ENCODE data around the gene KANSL1.
"Not testable (repeated sequence)": the region's sequence is repeated elsewhere in the genome, so short reads cannot be mapped to it uniquely, and the experiment has no call there.

KANSL1 gene

DNA sequence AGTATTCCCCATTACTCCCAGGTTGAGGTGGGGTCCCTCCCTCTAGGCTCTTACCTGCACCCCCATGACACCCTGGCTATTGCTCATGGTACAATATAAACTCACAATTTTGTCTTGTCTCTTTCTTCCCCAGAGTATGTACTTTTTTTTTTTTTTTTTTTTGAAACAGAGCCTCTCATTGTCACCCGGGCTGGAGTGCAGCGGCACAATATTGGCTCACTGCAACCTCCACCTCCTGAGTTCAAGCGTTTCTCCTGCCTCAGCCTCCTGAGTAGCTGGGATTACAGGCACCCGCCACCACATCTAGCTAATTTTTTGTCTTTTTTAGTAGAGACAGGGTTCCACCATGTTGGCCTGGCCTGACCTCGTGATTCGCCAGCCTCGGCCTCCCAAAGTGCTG is 8.5 kb downstream of the KANSL1 start:
- TF ChIP-seq, protein P1, sequence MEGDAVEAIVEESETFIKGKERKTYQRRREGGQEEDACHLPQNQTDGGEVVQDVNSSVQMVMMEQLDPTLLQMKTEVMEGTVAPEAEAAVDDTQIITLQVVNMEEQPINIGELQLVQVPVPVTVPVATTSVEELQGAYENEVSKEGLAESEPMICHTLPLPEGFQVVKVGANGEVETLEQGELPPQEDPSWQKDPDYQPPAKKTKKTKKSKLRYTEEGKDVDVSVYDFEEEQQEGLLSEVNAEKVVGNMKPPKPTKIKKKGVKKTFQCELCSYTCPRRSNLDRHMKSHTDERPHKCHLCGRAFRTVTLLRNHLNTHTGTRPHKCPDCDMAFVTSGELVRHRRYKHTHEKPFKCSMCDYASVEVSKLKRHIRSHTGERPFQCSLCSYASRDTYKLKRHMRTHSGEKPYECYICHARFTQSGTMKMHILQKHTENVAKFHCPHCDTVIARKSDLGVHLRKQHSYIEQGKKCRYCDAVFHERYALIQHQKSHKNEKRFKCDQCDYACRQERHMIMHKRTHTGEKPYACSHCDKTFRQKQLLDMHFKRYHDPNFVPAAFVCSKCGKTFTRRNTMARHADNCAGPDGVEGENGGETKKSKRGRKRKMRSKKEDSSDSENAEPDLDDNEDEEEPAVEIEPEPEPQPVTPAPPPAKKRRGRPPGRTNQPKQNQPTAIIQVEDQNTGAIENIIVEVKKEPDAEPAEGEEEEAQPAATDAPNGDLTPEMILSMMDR (IDR thresholded peaks at IDR 0.05; ENCODE audit: low read depth, low read length), result no peak
- TF ChIP-seq, protein P2, sequence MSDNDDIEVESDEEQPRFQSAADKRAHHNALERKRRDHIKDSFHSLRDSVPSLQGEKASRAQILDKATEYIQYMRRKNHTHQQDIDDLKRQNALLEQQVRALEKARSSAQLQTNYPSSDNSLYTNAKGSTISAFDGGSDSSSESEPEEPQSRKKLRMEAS (IDR thresholded peaks at IDR 0.05; ENCODE audit: low read depth, low read length), result no peak
- TF ChIP-seq MYC (IDR thresholded peaks at IDR 0.05; ENCODE audit: low read depth, low read length), result no peak
- no peak for TF ChIP-seq POLR2A (IDR thresholded peaks at IDR 0.05; ENCODE audit: extremely low read depth, insufficient read length)
- DNase-seq (ENCODE audit: low read depth), result no peak
- no peak overlapping the region for H3K4me3 ChIP-seq (ENCODE audit: low read depth, low read length)

DNA sequence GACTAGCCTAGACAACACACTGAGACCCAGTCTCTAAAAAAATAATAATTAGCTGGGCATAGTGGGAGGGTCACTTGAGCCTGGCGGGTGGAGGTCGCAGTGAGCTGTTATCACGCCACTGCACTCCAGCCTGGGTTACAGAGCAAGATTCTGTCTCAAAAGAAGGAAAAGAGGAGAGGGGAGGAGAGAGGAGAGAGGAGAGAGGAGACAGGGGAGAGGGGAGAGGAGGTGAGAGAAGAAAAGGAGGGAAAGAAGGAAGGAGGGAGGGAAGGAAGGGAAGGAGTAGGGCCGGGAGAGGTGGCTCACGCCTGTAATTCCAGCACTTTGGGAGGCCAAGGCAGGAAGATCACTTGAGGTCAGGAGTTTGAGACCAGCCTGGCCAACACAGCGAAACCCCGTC is 9.8 kb downstream of the KANSL1 start:
- not testable (repeated sequence) for H3K4me3 ChIP-seq (ENCODE audit: low read depth, low read length); DNase-seq (ENCODE audit: low read depth)

DNA sequence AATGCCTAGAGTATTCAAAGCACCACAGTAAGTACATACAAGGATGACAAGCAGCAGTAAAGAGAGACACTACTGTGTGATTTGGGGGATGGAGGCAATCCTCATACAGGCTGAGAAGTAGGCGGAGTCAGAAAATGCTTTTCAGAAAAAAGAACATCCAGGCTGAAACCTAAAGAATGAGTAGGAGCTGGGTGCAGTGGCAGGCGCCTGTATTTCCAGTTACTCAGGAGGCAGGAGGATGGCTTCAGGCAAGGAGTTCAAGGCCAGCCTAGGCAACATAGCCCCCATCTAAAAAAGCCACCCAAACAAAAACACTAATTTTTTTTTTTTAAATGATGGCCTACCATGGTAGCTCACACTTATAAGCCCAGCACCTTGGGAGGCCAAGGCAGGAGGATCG is 10.3 kb downstream of the KANSL1 start:
- TF ChIP-seq, protein P2 (IDR thresholded peaks at IDR 0.05; ENCODE audit: low read depth, low read length), result no peak
- no peak for TF ChIP-seq MYC (IDR thresholded peaks at IDR 0.05; ENCODE audit: low read depth, low read length)
- TF ChIP-seq POLR2A (IDR thresholded peaks at IDR 0.05; ENCODE audit: extremely low read depth, insufficient read length), result no peak
- H3K4me3 ChIP-seq (ENCODE audit: low read depth, low read length), result no peak overlapping the region
- DNase-seq (ENCODE audit: low read depth), result peak; percentile 41

DNA sequence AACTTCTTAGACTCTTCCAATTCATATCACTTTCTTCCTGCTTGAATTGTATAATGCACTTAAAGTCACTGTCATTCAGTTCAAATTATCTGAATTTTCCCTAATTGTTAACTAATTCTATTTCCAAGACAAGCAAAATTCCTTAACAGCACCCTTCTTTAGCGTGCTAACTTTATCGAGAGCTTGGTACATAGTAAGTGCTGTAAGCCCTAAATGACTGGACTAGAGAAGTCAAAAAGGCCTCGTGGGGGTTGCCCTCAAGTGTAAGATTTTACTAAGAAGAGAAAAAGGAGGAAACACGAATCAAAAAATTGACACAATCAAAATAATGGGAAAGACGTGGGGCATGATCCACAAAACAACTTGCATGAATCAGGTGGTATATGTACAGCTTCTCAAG is 11.3 kb downstream of the KANSL1 start:
- no peak overlapping the region for H3K4me3 ChIP-seq (ENCODE audit: low read depth, low read length)
- no peak for DNase-seq (ENCODE audit: low read depth)
- TF ChIP-seq, protein P2 (IDR thresholded peaks at IDR 0.05; ENCODE audit: low read depth, low read length), result no peak
- TF ChIP-seq POLR2A (IDR thresholded peaks at IDR 0.05; ENCODE audit: extremely low read depth, insufficient read length), result no peak
- TF ChIP-seq, protein P1 (IDR thresholded peaks at IDR 0.05; ENCODE audit: low read depth, low read length), result no peak

DNA sequence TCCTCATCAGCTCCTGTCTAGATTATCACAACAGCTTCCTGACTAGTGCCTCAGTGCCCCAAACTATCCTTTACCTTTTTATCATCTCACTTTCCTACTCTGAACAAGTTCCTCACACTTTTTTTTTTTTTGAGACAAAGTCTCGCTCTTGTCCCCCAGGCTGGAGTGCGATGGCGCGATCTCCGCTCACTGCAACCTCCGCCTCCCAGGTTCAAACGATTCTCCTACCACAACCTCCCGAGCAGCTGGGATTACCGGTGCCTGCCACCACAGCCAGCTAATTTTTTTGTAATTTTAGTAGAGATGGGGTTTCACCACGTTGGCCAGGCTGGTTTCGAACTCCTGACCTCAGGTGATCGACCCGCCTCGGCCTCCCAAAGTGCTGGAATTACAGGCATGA is 11.9 kb downstream of the KANSL1 start:
- not testable (repeated sequence) for H3K4me3 ChIP-seq (ENCODE audit: low read depth, low read length); DNase-seq (ENCODE audit: low read depth)

DNA sequence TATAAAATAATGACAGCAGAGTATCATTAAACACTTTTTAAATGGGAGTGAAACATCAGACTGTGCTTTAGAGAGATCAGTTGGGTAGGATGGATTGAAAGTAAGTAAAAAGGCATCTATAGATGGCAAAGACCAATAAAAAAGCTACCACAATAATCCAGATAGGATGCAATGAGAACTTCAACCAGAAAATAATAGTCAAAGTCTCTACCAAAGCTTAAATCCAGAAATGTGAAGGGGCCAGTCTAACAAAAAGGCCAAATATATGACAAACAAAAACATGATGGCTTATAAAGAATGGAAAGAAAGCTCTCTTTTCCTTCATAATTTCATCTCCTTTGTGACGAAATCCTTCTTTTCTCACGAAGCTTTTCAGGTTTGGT is 12.3 kb downstream of the KANSL1 start:
- TF ChIP-seq, protein P2 (IDR thresholded peaks at IDR 0.05; ENCODE audit: low read depth, low read length), result no peak
- TF ChIP-seq MYC (IDR thresholded peaks at IDR 0.05; ENCODE audit: low read depth, low read length), result no peak
- TF ChIP-seq, protein P1 (IDR thresholded peaks at IDR 0.05; ENCODE audit: low read depth, low read length), result no peak
- DNase-seq (ENCODE audit: low read depth), result no peak
- H3K4me3 ChIP-seq (ENCODE audit: low read depth, low read length), result no peak overlapping the region

DNA sequence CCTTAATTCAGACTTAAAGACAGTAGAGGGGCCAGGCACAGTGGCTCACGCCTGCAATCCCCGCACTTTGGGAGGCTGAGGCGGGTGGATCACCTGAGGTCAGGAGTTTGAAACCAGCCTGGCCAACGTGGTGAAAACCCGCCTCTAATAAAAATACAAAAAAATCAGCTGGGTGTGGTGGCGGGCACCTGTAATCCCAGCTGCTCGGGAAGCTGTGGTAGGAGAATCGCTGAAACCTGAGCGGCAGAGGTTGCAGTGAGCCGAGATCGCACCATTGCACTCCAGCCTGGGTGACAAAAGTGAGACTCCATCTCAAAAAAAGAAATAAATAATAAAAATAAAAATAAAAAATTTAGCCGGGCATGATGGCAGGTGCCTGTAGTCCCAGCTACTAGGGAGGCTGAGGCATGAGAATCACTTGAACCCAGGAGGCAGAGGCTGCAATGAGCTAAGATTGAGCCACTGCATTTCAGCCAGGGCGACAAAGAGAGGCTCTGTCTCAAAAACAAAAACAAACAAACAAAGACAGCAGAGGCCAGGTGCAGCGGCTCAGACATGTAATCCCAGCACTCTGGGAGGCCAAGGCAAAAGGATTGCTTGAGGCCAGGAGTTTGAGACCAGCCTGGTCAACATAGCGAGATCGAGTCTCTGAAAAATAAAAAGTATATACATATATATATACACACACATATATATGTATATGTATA is 12.9 kb downstream of the KANSL1 start:
- H3K4me3 ChIP-seq (ENCODE audit: low read depth, low read length), result peak overlapping the region; percentile 22

DNA sequence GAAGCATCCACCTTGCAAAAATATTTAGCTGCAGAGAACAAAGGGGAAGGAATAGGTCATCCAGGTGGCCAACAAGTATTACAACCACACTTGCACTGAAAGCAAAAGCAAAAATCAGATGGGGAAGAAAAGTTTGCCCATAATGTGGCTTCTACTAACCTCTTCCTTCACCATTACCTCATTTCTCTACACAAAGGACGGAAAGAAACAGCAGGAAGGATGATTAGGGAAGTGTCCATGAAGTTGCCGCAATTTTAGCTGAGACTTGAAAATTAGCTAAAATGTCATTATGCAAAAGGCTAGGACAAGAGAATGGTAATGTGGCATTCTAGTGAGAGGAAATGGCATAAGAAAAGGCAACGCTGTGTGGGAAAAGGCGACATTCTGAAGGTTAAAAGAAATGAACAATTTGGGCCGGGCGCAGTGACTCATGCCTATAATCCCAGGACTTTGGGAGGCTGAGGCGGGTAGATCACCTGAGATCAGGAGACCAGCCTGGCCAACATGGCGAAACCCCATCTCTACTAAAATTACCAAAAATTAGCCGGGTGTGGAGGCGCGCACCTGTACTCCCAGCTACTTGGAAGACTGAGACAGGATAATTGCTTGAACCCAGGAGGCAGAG is 13.7 kb downstream of the KANSL1 start:
- TF ChIP-seq MYC (IDR thresholded peaks at IDR 0.05; ENCODE audit: low read depth, low read length), result no peak
- TF ChIP-seq, protein P2 (IDR thresholded peaks at IDR 0.05; ENCODE audit: low read depth, low read length), result no peak
- TF ChIP-seq POLR2A (IDR thresholded peaks at IDR 0.05; ENCODE audit: extremely low read depth, insufficient read length), result no peak
- TF ChIP-seq, protein P1 (IDR thresholded peaks at IDR 0.05; ENCODE audit: low read depth, low read length), result no peak
- peak overlapping the region; percentile 46 for H3K4me3 ChIP-seq (ENCODE audit: low read depth, low read length)
- DNase-seq (ENCODE audit: low read depth), result peak; percentile 95

More for the DNA sequence above, 12.9 kb downstream of the KANSL1 start:
- DNase-seq (ENCODE audit: low read depth), result not testable (repeated sequence)

All from NB4 (cell line).